OCI-LY7 (cell line): Measurements from ENCODE around the gene CPNE4. TPM values are rescaled to one million over a fixed set of nuclear protein-coding genes. Genes with fewer than 3 reads are reported as not detected.
"Not testable (repeated sequence)": the region's sequence is repeated elsewhere in the genome, so short reads cannot be mapped to it uniquely, and the experiment has no call there.

Experiments
- BruUV-seq: library from RNA; stranded (reverse); fragments of 400-500 nt; replicated peaks from 2 replicates; lab custom pipeline; 2021; lab: Mats Ljungman, UMichigan
- CTCF ChIA-PET: fragments of 300-600 bp; sonication (Branson Sonifier 250); formaldehyde crosslinking; loops from one replicate; lab custom pipeline; 2022; ENCODE audit warnings: antibody characterized with exemption; ENCODE audit not compliant: unreplicated experiment; lab: Charles Lee
- POLR2A ChIA-PET: fragments of 300-600 bp; sonication (Branson Sonifier 250); formaldehyde crosslinking; loops from one replicate; lab custom pipeline; 2022; ENCODE audit warnings: antibody characterized with exemption; lab: Charles Lee
- DNase-seq: peaks from one replicate; pipeline ENCODE4 v3.0.0-alpha.2; 2015; ENCODE audit warnings: low spot score
- H2AFZ ChIP-seq: fragments of 200-600 bp; sonication (generic), shearing (Covaris generic); 2 replicates; pipeline ENCODE4 v1.6.1; 2014; ENCODE audit warnings: mild to moderate bottlenecking, antibody characterized with exemption, low read length, moderate library complexity
- H3K27ac ChIP-seq: fragments of 200-600 bp; sonication (generic); 2 replicates; pipeline ENCODE4 v1.5.1; 2014; ENCODE audit warnings: mixed run types, low read depth, mild to moderate bottlenecking, moderate library complexity, low read length, inconsistent platforms; ENCODE audit not compliant: poor library complexity, severe bottlenecking
- H3K36me3 ChIP-seq: fragments of 200-600 bp; sonication (generic); 2 replicates; pipeline ENCODE4 v1.6.1; 2014; ENCODE audit warnings: mild to moderate bottlenecking, antibody characterized with exemption, low read length, moderate library complexity, mixed read lengths; ENCODE audit not compliant: insufficient read depth
- H3K4me1 ChIP-seq: fragments of 200-600 bp; sonication (generic); 2 replicates; pipeline ENCODE4 v1.5.1; 2014; ENCODE audit warnings: mild to moderate bottlenecking, low read length; ENCODE audit not compliant: insufficient read depth, poor library complexity, severe bottlenecking
- H3K4me2 ChIP-seq: fragments of 200-600 bp; sonication (generic); 2 replicates; pipeline ENCODE4 v1.6.1; 2014; ENCODE audit warnings: mild to moderate bottlenecking, low read length
- H3K4me3 ChIP-seq: fragments of 200-600 bp; sonication (generic); 2 replicates; pipeline ENCODE4 v1.5.1; 2014; ENCODE audit warnings: mild to moderate bottlenecking, low read depth, low read length; ENCODE audit not compliant: poor library complexity, severe bottlenecking
- H3K79me2 ChIP-seq: fragments of 200-600 bp; sonication (generic); 2 replicates; pipeline ENCODE4 v1.6.1; 2016; ENCODE audit warnings: low read depth, mild to moderate bottlenecking, low read length, moderate library complexity, mixed read lengths; ENCODE audit not compliant: insufficient read depth
- H3K9me2 ChIP-seq: fragments of 200-600 bp; sonication (generic); 2 replicates; pipeline ENCODE4 v1.6.1; 2016; ENCODE audit warnings: mild to moderate bottlenecking, low read length, mixed read lengths; ENCODE audit not compliant: insufficient read depth
- H3K9me3 ChIP-seq: fragments of 200-600 bp; sonication (generic); 2 replicates; pipeline ENCODE4 v1.6.1; 2014; ENCODE audit warnings: mild to moderate bottlenecking, mixed run types, low read length, mixed read lengths
- H4K20me1 ChIP-seq: fragments of 200-600 bp; sonication (generic); 2 replicates; pipeline ENCODE4 v1.6.1; 2014; ENCODE audit warnings: mild to moderate bottlenecking, antibody characterized with exemption, low read length, moderate library complexity, mixed read lengths; ENCODE audit not compliant: insufficient read depth
- CTCF ChIP-seq: fragments of 200-600 bp; sonication (generic); conservative IDR thresholded peaks from 2 replicates; pipeline ENCODE4 v1.5.1; 2014; ENCODE audit warnings: mild to moderate bottlenecking, antibody characterized with exemption, low read length, moderate library complexity, mixed read lengths
- EZH2phosphoT487 ChIP-seq: fragments of 200-600 bp; sonication (generic); IDR thresholded peaks from 2 replicates; pipeline ENCODE4 v1.6.1; 2018; ENCODE audit warnings: low read depth, borderline replicate concordance, mild to moderate bottlenecking, mixed run types, antibody characterized with exemption, low read length, moderate library complexity, mixed read lengths
- intact Hi-C: fragments of 100-400 bp; cut with micrococcal nuclease; formaldehyde crosslinking; loops from one replicate; pipeline ENCODE4 v1.10.0; 2022; ENCODE audit not compliant: unreplicated experiment
- total RNA-seq, 2 experiments: library from RNA; depleted of rRNA in 1 of 2; stranded (reverse); fragments of >200 nt in 1 of 2; shearing (Covaris generic) in 1 of 2; gene quantifications; 2 replicates each; pipeline ENCODE4 v1.2.3, GENCODE V29; 2014 to 2022

The CPNE4 gene
- total RNA-seq, 2 experiments from 2014 or later: not detected

GRCh38 chr3:131491775-131492174 lies 543.0 kb downstream of the CPNE4 start:
- BruUV-seq: no TSS peak

DNA sequence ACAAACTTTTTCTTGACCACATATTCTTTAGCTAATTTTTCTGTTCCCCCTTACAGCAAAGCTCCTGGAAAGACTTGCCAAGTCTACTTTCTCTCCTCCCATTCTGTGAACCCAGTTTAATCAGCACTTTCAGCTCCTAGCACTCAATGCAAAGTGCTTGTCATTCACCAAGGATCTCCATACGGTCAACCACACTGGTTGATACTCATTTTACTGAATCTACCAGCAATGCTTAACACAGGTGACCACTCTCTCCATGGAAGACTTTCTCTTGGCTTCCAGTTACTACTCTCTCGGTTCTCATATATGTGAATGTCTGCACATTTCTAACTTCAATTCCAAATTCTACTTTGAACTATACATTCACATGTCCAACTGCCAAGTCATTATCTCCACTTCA lies 543.7 kb downstream of the CPNE4 start:
- no peaks in the 10 kb centered on the region for H3K4me1 ChIP-seq
- intact Hi-C loops: no loop called here
- no peak overlapping the region for H2AFZ ChIP-seq
- H3K4me3 ChIP-seq: no peak overlapping the region
- DNase-seq: no peak
- H4K20me1 ChIP-seq: peaks cover 4% of the 10 kb centered on the region; the same call in 1 of the 2 replicates
- ChIA-PET POLR2A (interaction anchor here (1.5 kb wide), 1 partner anchor 10 kb away, joined by 3 read pairs; no protein-coding TSS in a partner anchor), CTCF (no interaction called here)
- H3K79me2 ChIP-seq: peaks cover 25% of the 10 kb centered on the region
- TF ChIP-seq CTCF: no peak
- no peak for TF ChIP-seq EZH2phosphoT487
- H3K27ac ChIP-seq: no peak overlapping the region
- BruUV-seq: no TSS peak
- H3K9me3 ChIP-seq: no peaks in the 10 kb centered on the region
- H3K36me3 ChIP-seq: peaks cover 95% of the 10 kb centered on the region
- H3K9me2 ChIP-seq: no peaks in the 10 kb centered on the region
- H3K4me2 ChIP-seq: no peak overlapping the region

More at GRCh38 chr3:131491775-131492174, 543.0 kb downstream of the CPNE4 start:
- Histone ChIP-seq H3K79me2 (peaks cover 26% of the 10 kb centered on the region), H3K9me2 (no peaks in the 10 kb centered on the region), H3K4me2 (no peak overlapping the region), H2AFZ (no peak overlapping the region), H3K27ac (no peak overlapping the region), H3K4me3 (no peak overlapping the region), H3K36me3 (peaks cover 99% of the 10 kb centered on the region), H4K20me1 (peaks cover 4% of the 10 kb centered on the region; the same call in 1 of the 2 replicates), H3K9me3 (no peaks in the 10 kb centered on the region), H3K4me1 (no peaks in the 10 kb centered on the region)
- TF ChIP-seq EZH2phosphoT487 (no peak), CTCF (no peak)
- POLR2A ChIA-PET: no interaction called here
- CTCF ChIA-PET: no interaction called here
- intact Hi-C loops: no loop called here
- no peak for DNase-seq

GRCh38 chr3:131486545-131486944 lies 548.3 kb downstream of the CPNE4 start:
- H3K9me3 ChIP-seq, H3K27ac ChIP-seq, H2AFZ ChIP-seq, DNase-seq, POLR2A ChIA-PET, CTCF ChIA-PET, H4K20me1 ChIP-seq, H3K4me3 ChIP-seq, BruUV-seq, H3K9me2 ChIP-seq, intact Hi-C loops, H3K4me2 ChIP-seq: not testable (repeated sequence)
- Histone ChIP-seq H3K36me3 (peaks cover 94% of the 10 kb centered on the region), H3K79me2 (peaks cover 37% of the 10 kb centered on the region), H3K4me1 (peaks cover 26% of the 10 kb centered on the region)
